HG02798 (cell line): ENCODE results near the gene THSD7B.
"Not testable (repeated sequence)": the region's sequence is repeated elsewhere in the genome, so short reads cannot be mapped to it uniquely, and the experiment has no call there.

Experiments used
- ATAC-seq: cut with Tn5 transposase; IDR thresholded peaks from one replicate; pipeline ENCODE4 v1.9.1; 2021; ENCODE audit warnings: mild to moderate bottlenecking; ENCODE audit not compliant: unreplicated experiment, poor library complexity

Gene THSD7B

GRCh38 chr2:137507237-137507636, 741.9 kb downstream of the THSD7B start:
- ATAC-seq, result no peak

DNA sequence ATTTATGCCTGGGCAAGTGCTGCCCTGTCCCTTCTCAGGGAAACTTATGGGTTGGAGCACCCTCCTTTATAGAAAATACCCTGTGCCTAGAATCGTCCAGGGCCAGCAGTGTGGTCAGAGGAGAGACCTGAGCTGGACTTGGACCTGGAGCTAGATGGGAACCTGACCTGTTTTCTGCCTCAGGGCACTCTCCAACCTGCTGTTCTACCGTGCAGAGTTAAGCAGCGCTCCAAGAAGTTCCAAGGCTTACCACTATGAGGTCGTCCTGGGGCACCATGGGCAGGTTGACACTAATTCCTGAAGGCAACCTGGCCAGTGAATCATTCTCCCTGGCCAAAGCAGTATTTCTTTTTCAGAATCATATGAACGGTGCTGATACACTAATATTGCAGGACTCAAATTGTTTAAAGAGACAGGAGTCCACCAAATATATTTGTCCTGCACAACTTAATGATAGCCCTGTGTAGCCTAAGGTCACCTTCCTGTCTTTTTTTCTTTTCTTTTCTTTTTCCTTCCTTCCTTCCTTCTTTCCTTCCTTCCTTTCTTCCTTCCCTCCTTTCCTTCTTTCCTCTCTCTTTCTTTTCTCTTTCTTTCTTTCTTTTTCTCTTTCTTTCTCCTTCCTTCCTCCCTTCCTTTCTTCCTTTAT, 743.5 kb downstream of the THSD7B start:
- no peak for ATAC-seq

DNA sequence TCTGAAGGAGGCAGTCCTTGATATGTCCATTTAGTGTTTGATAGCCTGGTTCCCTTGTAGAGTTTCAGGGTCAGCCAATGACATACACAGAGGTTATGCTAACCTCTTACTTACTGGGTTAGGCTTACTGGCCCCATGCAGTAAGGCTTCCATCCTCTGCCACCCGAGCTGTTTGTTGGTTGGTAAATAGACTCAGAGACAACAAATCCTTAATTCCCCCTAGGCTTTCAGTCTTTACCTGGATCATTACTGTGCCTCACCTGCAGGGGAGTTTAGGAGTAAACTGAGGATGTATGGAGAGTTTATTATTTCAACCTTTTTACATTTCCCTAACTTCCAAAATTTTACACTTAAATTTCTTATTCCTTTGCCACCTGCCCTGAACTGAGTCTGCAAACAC, 746.2 kb downstream of the THSD7B start:
- ATAC-seq, result no peak

- no peak for ATAC-seq
These were observed 756.6 kb downstream of the THSD7B start for GRCh38 chr2:137521653-137522619.

DNA sequence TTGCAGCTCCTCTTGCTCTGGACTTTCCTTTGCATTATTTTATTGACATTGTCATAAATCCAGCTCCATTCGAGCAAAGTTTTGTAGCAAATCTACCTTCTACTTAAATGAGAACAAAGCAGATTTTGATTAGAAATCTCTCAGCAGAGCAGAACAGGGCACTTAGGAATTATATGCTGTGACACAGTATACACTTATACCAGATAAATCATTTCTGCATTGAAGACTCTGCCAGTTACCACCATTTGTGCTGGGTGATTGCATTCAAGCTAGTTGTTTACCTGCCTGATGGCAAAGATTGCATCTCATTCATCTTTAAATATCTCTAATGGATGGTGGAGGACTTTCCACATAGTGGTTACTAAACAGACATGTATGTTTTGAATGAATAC, 757.3 kb downstream of the THSD7B start:
- no peak for ATAC-seq

DNA sequence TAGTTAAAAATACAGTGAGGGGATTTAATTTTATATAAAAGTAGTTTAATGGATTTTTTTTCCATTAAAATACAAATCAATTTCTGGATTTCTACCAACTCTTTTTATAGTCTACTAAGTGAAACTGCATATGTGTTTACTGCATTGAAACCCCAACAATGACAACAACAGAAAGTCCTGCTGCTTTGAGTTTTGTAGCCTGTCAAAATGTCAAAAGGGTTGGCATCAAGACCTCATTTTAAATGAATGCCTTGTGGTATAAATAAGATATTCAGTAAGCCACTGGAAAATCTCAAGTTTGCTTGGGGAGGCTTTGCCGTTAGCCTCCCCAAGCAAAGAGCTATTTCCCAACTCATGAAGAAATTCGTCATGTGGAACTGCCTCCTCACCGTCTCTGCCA, 758.6 kb downstream of the THSD7B start:
- no peak for ATAC-seq

GRCh38 chr2:137525132-137525531, 759.8 kb downstream of the THSD7B start:
- ATAC-seq, result no peak

GRCh38 chr2:137525641-137526190, 760.4 kb downstream of the THSD7B start:
- ATAC-seq, result no peak

DNA sequence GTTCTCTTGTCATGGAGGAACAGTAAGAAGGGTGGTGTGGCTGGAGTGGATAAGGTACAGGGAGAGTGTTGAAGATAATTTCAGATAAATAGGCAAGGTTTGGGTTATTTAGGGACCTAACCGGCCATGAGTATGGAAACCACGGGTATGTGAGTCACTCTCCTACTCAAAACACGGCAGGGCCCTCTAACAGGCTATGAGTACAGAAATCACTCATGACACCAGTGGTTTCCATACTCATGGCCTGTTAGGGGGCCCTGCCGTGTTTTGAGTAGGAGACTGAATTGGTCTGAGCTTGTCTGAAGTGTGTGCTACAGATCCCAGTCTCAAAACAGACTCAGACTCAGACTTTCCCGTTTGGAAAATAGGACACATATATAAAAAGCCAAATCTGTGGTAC, 770.6 kb downstream of the THSD7B start:
- no peak for ATAC-seq

DNA sequence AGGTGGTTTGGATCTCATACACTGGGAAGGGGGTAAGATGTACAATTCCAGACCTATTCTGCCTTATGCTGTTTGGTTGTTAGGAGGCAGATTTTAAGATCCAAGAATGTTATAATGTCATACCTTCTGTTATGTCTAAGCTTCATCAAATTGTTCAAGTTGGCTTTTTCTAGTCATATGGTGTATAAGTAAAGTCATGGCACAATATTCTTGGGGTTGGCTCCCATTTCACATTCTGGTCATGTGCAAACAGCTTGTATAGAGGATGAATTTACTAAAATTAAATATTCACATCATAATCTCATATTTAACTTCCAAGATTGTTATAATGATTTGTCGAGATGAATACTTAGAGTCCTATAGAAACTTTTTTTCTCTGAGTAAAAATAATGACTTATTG, 774.0 kb downstream of the THSD7B start:
- ATAC-seq, result no peak

DNA sequence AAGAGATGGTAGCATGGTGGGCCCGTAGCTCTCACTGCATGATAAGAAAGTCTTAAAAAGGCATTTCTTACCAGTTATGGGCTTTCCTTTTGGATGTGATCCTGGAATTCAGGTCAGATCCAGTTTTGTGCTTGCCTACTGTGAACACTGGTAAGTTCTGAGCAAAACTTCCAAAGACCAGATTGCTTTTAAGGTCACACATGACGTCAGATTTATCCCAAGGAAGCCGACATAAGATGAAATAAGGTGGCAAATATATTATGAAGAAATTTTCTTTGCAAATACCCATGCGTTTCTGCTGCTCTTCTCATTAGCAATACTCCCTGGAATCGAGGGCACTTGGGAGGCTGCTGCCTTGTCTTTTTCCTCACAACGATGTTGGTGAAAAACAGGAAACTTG, 782.5 kb downstream of the THSD7B start:
- ATAC-seq, result no peak

GRCh38 chr2:137566387-137566786, 801.0 kb downstream of the THSD7B start:
- ATAC-seq, result no peak

- ATAC-seq, result no peak
These were observed 805.1 kb downstream of the THSD7B start for GRCh38 chr2:137570484-137570883.

- ATAC-seq, result not testable (repeated sequence)
These were observed 822.5 kb downstream of the THSD7B start for GRCh38 chr2:137587834-137588233.

- ATAC-seq, result not testable (repeated sequence)
These were observed 823.2 kb downstream of the THSD7B start for GRCh38 chr2:137588578-137588977.

DNA sequence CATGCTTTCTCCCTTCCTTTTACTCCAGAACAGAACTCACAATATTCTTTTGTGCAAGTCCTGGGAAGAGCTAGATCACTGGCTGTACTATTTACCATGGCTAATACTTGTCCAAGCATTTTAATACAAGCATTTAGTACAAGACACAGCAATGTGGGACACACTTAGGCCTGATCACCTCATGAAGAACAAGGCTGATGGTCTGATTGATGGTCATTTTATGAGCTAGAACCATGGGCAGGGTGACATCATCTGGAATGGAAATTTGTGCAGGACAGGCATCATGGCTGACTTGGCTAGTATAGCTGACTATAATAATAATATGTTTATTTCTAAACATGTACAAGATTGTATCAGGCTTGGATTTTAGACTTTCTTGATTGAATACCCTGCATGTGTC, 824.8 kb downstream of the THSD7B start:
- ATAC-seq, result no peak

DNA sequence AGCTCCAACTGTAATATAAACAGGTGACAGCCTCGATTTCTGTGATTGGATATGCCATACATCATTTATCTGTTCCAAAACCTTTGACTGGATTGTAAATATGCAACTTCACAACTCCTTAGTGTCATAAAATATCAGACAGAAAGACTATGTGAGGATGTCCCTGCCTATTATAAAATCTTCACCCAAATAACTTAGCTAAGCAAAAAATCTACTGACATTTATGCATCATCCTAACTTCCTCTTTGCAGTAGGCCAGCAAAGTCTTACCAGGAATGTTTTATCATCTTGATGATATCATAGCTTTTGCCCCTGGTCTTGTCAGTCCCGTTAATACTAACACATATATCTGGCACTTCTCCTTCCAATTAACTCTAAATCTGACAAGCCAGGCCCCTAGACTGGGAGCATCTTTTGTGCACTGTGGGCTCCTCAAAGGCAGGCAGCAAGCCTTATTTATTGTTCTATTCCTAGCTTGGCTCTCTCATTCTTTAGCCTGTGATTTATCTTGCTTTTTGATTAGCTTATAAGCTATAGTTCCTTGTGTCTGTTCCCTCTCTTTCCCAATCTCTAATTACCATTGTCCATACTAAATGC, 842.5 kb downstream of the THSD7B start:
- ATAC-seq, result no peak

GRCh38 chr2:137638932-137639331, 873.6 kb downstream of the THSD7B start:
- ATAC-seq, result no peak

GRCh38 chr2:137644731-137645130, 879.4 kb downstream of the THSD7B start:
- no peak for ATAC-seq

DNA sequence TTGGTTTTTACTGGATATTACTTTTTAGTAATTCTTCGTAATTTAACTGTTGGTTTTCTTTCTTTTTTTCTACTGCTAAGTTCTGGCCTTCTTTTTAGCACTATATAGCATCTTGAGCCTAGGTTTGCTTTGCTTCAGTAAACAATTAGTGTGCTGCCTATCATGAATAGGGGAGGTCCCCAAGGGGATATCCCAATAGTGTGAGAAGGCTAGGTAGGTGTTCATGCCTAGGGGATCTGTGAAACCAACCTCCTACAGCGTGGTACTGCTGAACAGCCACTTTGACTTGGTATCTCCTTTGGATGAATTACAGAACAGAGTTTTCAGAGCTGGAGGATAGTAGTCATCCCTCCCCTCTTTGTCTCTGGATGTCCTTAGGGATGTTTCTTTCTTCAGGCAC, 888.7 kb downstream of the THSD7B start:
- ATAC-seq, result no peak

- ATAC-seq, result no peak
These were observed 890.5 kb downstream of the THSD7B start for GRCh38 chr2:137655814-137656213.
